HAP-1 (cell line): ENCODE measurements around the gene OR51L1.
"Not testable (repeated sequence)": the region's sequence is repeated elsewhere in the genome, so short reads cannot be mapped to it uniquely, and the experiment has no call there.

Experiments used
- DNase-seq, 2 experiments: peaks; one replicate each; pipeline ENCODE4 v3.0.0-alpha.2; 2016 to 2020; ENCODE audit warnings: low spot score in 2 of 2
- H3K27me3 ChIP-seq: fragments of 250-450 bp; sonication (Bioruptor Pico); 2 replicates; pipeline ENCODE4 v1.5.1; 2020; ENCODE audit warnings: low read depth, mild to moderate bottlenecking, moderate library complexity
- H3K36me3 ChIP-seq: fragments of 250-450 bp; sonication (Bioruptor Pico); replicated peaks from 2 replicates; pipeline ENCODE4 v1.5.1; 2020; ENCODE audit warnings: mild to moderate bottlenecking
- H3K4me1 ChIP-seq: fragments of 250-450 bp; sonication (Bioruptor Pico); 2 replicates; pipeline ENCODE4 v1.5.1; 2020; ENCODE audit warnings: mild to moderate bottlenecking
- H3K4me3 ChIP-seq: fragments of 250-450 bp; sonication (Bioruptor Pico); 2 replicates; pipeline ENCODE4 v1.5.1; 2020; ENCODE audit warnings: mild to moderate bottlenecking, moderate library complexity
- H3K9me3 ChIP-seq: fragments of 250-450 bp; sonication (Bioruptor Pico); 2 replicates; pipeline ENCODE4 v1.5.1; 2020; ENCODE audit warnings: mild to moderate bottlenecking, moderate library complexity
- in situ Hi-C: fragments of 300-500 bp; cut with MboI; formaldehyde crosslinking; loops from 3 replicates; pipeline ENCODE4 v1.14.3; 2020; ENCODE audit warnings: low sequenced_read_pairs, inconsistent platforms, mixed read lengths

The OR51L1 gene, protein sequence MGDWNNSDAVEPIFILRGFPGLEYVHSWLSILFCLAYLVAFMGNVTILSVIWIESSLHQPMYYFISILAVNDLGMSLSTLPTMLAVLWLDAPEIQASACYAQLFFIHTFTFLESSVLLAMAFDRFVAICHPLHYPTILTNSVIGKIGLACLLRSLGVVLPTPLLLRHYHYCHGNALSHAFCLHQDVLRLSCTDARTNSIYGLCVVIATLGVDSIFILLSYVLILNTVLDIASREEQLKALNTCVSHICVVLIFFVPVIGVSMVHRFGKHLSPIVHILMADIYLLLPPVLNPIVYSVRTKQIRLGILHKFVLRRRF

DNA sequence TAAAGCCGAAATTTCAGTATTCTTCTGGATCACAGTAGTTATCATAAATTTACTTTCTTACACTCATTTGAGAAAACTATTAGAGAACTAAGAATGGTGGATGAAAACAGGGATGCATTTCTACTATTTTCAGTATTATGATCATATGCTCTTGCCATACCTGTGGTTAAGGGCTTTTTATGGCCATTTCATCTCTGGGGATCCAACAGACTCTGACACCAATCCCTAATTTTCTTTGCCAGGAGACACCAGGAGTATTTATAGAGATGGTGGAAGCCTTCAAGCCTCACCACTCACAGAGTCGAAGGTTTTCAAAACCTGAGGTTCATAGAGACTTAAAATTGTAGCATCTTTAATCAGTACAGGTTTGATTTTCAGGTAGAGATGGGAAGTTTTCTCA lies at the start of gene OR51L1:
Gene OR51L1, plus strand, starts transcription at position 301 of the 400 bp plus-strand sequence. CDS start 4,132 bp downstream, outside the sequence.
- Histone ChIP-seq H3K36me3 (no peaks in the 10 kb centered on the region), H3K27me3 (no peaks in the 10 kb centered on the region), H3K4me1 (no peaks in the 10 kb centered on the region; the same call in 1 of the 2 replicates), H3K9me3 (no peaks in the 10 kb centered on the region), H3K4me3 (no peak within 1 kb of the TSS)
- in situ Hi-C loops = no loop called here
- DNase-seq = no peak

DNA sequence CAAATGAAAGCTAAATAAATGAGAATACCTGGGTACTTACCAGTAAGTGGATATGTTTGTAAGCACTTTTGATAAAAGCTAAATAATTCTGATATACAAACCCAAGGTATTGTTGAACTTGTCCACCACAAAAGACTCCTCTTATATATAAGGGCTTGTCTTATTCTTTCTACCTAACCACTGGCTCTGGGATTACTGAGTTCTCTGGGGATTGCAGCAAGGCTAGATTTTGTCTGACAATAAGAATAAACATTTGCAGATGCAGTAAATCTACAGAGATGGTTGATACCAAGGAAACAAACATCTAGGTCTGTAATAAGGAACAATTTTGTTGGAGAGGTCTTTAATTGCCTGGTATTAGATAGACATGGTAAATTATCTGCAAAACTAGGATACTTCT lies 47.1 kb upstream of the OR51L1 start, which contains the start of gene OR51A4:
Gene OR51A4, minus strand, starts transcription at position 101 of the 400 bp plus-strand sequence. CDS start 505 bp downstream, outside the sequence.
- Histone ChIP-seq H3K4me1 (no peaks in the 10 kb centered on the region), H3K27me3 (no peaks in the 10 kb centered on the region), H3K36me3 (no peaks in the 10 kb centered on the region), H3K9me3 (no peaks in the 10 kb centered on the region), H3K4me3 (no peak within 1 kb of the TSS)
- in situ Hi-C loops = no loop called here
- DNase-seq = no peak

DNA sequence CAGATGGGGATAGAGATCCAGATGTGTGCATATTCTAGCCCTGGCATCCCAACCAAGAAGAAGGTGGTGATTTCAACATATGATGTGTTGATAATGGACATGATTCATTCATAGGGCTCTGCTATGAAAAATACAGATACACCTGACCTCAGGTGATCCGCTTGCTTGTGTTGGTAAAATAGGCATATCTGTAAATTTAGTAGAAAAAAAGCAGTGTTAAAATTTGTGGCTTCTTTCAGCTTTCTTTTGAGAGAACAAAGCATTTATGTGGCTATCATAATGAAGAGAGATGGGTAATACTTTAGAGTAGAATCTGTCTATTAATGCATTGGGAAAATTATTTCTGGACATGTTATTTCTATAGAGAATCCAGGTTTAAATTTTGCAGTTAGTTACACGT lies 39.0 kb upstream of the OR51L1 start, which contains the start of gene OR51A2:
Gene OR51A2, minus strand, starts transcription at position 101 of the 400 bp plus-strand sequence. Its CDS starts 0 bp downstream, at position 101.
- in situ Hi-C loops, H3K36me3 ChIP-seq, H3K27me3 ChIP-seq, H3K4me3 ChIP-seq, H3K9me3 ChIP-seq, DNase-seq, H3K4me1 ChIP-seq: not testable (repeated sequence)

DNA sequence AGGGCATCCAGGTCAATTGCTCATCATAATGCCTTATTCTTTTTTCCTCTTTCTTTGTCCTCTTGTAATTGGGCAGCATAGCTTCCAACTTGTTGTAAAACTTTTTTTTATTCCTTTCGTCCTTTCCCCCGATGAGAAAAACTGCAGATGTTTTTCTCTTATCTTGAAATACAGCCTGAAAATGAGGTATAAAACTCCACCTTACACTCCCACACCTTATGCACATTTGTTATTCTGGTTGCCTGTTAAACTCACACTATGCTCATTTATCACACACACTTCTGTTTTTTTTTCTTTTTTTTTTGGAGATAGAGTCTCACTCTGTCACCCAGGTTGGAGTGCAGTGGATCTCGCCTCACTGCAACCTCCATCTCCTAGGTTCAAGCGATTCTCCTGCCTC lies 37.3 kb upstream of the OR51L1 start:
- in situ Hi-C loops = no loop called here
- Histone ChIP-seq H3K27me3 (no peaks in the 10 kb centered on the region), H3K9me3 (no peaks in the 10 kb centered on the region), H3K36me3 (no peaks in the 10 kb centered on the region), H3K4me3 (no peak overlapping the region), H3K4me1 (no peaks in the 10 kb centered on the region)
- DNase-seq = no peak

DNA sequence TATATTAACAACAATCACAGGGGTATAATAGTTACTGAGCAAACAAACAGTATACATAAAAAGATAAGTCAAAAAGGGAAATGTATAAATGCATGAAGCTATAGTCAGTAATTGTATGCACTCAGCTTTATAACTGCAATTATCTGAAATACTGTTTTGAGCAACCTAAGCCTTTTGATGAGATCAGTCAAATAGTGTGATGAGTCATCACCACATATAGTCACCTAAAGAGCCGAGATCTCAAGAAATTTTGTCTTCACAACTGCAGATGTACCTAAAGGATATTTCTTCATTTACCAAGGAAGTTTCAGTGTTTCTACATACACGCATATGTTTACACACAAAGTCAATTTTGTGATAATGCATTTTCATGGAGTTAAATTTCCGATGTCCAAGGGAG lies 33.8 kb upstream of the OR51L1 start:
- DNase-seq = no peak
- in situ Hi-C loops = no loop called here
- Histone ChIP-seq H3K4me1 (no peaks in the 10 kb centered on the region), H3K9me3 (no peaks in the 10 kb centered on the region), H3K4me3 (no peak overlapping the region), H3K36me3 (no peaks in the 10 kb centered on the region), H3K27me3 (no peaks in the 10 kb centered on the region)

DNA sequence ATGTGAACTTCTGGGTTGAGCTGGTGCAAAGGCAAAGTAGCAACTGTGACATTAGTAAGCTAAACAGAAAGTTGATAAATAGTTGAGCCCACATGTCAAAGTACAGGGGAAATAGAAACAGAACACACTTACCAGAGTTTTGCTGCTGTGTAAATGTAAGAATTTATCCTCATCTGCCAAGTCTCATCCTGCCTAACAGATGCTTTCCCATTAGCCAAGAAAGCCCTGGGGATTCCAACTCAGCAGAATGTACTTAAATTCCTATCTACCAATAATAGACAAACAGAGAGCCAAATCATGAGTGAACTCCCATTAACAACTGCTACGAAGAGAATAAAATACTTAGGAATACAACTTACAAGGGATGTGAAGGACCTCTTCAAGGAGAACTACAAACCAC lies 31.8 kb upstream of the OR51L1 start:
- H3K9me3 ChIP-seq = no peaks in the 10 kb centered on the region
- H3K4me3 ChIP-seq = no peak overlapping the region
- DNase-seq = no peak
- H3K4me1 ChIP-seq = no peaks in the 10 kb centered on the region
- in situ Hi-C loops = no loop called here
- no peaks in the 10 kb centered on the region for H3K36me3 ChIP-seq
- no peaks in the 10 kb centered on the region for H3K27me3 ChIP-seq

DNA sequence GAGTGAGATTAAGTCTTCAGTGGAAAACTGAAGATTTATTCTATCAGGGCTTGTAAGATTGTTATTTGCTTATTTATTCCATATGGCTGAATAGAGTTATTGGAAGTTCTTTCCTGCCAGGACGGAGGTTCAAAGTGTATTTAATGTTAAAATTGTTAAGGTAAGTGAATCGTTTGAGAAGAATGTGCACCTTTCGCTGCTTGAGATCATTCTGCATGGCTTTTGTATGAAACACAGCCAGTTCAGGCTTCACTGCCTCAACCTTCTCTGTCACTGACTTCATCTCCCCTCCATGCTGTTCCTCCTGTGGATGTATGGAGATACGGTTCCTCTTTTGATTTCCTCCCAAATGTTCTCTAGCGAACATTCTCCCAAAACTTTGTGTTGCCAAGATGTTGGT lies 19.2 kb upstream of the OR51L1 start:
- H3K27me3 ChIP-seq = no peaks in the 10 kb centered on the region
- no peaks in the 10 kb centered on the region for H3K4me1 ChIP-seq
- H3K36me3 ChIP-seq = no peaks in the 10 kb centered on the region
- no peaks in the 10 kb centered on the region for H3K9me3 ChIP-seq
- in situ Hi-C loops = no loop called here
- H3K4me3 ChIP-seq = no peak overlapping the region
- no peak for DNase-seq

DNA sequence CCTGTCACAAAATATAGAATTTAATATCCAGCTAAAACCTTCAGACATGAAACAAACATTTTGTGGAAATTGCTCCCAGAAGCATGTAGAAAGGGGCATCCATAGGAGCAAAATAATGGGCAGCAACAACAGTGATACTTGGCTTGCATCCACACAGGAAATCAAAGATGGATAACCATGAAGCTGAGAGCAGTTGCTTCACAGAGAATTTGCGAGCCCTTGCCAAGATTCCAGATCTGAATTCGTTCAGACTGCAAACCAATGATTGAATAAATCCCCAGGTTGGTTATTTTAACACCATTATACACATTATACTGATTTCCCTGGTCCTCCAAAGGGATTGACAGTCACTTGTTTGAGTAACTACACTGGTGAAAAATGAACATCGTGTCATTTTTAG lies 15.6 kb upstream of the OR51L1 start:
- DNase-seq = no peak
- H3K36me3 ChIP-seq = no peaks in the 10 kb centered on the region
- no peaks in the 10 kb centered on the region for H3K27me3 ChIP-seq
- no peak overlapping the region for H3K4me3 ChIP-seq
- H3K9me3 ChIP-seq = no peaks in the 10 kb centered on the region
- in situ Hi-C loops = no loop called here
- no peaks in the 10 kb centered on the region for H3K4me1 ChIP-seq

DNA sequence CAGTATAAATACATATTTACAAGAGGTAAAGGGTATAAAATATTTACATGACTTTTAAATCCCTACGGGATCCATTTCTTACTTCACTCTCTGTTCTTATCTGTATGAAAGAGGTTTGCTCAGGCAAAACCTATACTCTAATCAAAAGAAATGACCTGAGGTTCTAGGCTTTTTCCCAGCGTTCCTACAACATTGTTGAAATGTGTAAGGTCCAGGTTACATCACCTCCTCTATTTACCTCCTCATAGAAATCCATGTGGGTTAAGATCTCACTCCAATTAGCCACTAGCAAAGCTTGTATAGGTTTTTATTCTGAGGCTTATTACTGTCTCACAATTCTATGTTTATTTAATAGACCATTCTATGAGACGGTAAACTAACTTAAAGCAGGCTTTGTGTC lies 12.0 kb upstream of the OR51L1 start:
- in situ Hi-C loops = no loop called here
- no peak for DNase-seq

DNA sequence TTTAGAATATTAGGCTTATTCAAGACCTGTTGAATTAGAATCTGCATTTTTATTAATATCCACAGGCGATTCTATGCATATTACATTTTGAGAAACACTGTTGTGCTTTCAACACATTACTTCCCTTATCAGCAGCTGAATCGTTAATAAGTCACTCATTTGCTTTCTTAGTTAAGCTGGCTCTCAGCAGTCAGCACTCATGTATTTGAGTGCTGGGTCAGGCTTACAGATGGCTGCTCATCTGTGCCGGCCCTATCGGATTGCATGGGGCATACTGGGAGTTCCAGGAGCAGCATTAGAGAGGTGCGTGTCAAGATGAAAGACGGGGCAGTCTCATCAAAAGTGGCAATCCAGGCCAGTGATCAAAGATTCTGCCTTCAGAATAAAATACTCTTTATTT lies 10.8 kb upstream of the OR51L1 start:
- in situ Hi-C loops = no loop called here
- no peaks in the 10 kb centered on the region for H3K27me3 ChIP-seq
- H3K36me3 ChIP-seq = no peaks in the 10 kb centered on the region
- no peaks in the 10 kb centered on the region for H3K4me1 ChIP-seq
- no peaks in the 10 kb centered on the region for H3K9me3 ChIP-seq
- no peak for DNase-seq
- no peak overlapping the region for H3K4me3 ChIP-seq

More for the DNA sequence above, 12.0 kb upstream of the OR51L1 start:
- H3K4me1 ChIP-seq = no peaks in the 10 kb centered on the region
- H3K9me3 ChIP-seq = no peaks in the 10 kb centered on the region
- H3K4me3 ChIP-seq = no peak overlapping the region
- no peaks in the 10 kb centered on the region for H3K36me3 ChIP-seq
- H3K27me3 ChIP-seq = no peaks in the 10 kb centered on the region

DNA sequence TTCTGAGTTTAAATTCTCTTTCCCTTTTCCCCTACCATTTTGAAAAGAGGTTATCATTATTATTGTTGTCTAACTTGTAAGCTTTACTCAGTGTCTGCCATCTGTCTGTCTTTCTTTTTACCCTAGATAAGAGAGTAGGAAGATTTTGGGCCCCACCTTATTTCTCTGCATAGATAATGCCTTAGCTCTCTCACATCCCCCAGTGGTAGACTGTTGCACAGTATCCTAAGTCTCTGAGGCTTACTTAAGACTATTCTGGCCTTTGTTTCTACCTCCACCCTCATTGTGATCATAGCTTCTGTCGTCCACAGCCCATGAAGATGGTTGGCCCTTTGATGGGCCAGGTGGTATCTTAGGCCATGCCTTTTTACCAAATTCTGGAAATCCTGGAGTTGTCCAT lies 3.6 kb upstream of the OR51L1 start:
- no peak overlapping the region for H3K4me3 ChIP-seq
- in situ Hi-C loops = no loop called here
- H3K9me3 ChIP-seq = no peaks in the 10 kb centered on the region
- no peak for DNase-seq
- no peaks in the 10 kb centered on the region for H3K36me3 ChIP-seq
- no peaks in the 10 kb centered on the region for H3K27me3 ChIP-seq
- H3K4me1 ChIP-seq = no peaks in the 10 kb centered on the region; the same call in 1 of the 2 replicates

DNA sequence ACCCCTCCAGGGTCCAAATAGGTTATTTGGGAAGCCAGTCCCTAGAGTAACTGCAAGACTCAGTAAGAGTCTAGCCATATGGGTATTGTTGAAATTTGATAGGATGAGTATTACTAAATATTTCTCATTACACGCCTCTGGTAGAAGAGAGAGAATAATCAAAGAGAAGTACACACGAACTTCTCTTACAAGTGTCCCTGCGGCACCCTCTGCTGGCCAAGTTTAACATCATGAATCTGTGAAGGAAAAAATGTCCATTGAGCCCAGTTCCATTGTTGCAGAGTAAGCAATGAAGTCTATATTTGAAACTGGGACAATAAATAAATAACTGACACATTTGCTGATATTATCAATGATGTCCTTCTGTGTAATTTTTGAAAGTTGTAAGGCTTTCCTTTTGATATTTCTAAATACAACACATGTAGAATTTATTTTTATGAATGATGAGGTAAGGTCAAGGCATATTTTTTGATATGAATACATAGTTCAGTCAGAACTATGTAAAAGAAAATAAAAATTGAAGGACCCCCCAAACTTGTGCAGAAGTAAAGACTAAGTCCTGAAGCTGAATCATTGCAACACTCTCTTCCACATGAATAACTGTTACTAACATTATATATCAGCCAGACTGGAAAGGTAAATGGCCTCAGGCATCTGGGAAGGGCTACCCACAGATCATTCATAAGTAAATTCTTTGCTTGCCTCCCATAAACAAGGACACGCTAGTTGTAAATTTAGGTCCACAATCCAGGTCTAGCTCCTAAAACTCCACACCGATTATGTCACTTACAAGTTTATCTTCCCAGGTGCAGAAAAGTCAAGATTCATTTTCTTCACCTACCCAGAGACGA lies 10.0 kb downstream of the OR51L1 start:
- Histone ChIP-seq H3K9me3 (no peaks in the 10 kb centered on the region), H3K4me1 (no peaks in the 10 kb centered on the region), H3K27me3 (no peaks in the 10 kb centered on the region), H3K4me3 (no peak overlapping the region), H3K36me3 (no peaks in the 10 kb centered on the region)
- in situ Hi-C loops = loop anchor here (10.0 kb wide), 1 partner anchor 370 kb away; the partner anchor contains the start of gene OR51D1
- DNase-seq = peak; percentile 44 to 69

DNA sequence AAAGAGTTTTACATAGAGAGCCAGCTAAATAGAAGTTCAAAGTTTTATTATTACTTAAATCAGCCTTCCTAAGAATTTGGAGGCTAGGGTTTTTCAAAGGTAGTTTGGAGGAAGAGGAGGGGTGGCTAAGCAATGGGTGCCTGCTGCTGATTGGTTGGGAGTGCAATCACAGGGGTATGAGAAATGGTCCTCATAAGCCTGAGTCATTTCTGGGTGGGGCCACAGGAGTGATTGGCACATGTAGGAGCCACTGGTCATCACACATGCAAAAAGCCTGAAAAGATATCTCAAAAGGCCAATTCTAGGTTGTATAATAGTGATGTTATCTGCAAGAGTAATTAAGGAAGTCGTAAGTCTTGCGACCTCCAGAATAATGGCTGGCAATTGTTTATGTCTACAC lies 12.9 kb downstream of the OR51L1 start:
- in situ Hi-C loops = loop anchor here (10.0 kb wide), 1 partner anchor 373 kb away; the partner anchor contains the start of gene OR51D1
- Histone ChIP-seq H3K9me3 (no peaks in the 10 kb centered on the region), H3K4me1 (no peaks in the 10 kb centered on the region), H3K27me3 (no peaks in the 10 kb centered on the region), H3K36me3 (no peaks in the 10 kb centered on the region), H3K4me3 (no peak overlapping the region)
- DNase-seq = no peak

DNA sequence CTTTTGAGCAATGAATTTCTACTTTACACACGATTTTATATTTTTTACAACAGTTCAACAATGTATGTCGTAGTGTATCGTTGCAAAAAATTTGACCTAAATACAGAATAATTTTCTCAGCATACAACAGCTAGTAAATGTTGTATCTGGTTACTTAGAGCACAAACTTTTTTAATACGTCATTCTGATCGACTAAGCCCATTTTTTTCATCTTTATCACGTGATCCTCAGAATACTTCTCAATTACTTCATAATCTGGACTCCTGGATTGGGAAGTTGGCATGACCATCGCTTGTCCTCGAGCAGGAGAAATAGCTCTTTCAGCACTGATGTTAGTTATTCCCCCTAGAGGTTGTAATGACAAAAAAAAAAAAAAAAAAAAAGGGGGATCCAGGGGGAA lies 16.6 kb downstream of the OR51L1 start:
- DNase-seq = no peak
- Histone ChIP-seq H3K4me3 (no peak overlapping the region), H3K36me3 (no peaks in the 10 kb centered on the region), H3K27me3 (no peaks in the 10 kb centered on the region), H3K9me3 (no peaks in the 10 kb centered on the region), H3K4me1 (no peaks in the 10 kb centered on the region)
- in situ Hi-C loops = no loop called here
